ENCODE data around the gene GGNBP2. TPM values are rescaled to one million over a fixed set of nuclear protein-coding genes. Genes with fewer than 3 reads are reported as not detected.
"Not testable (repeated sequence)": the region's sequence is repeated elsewhere in the genome, so short reads cannot be mapped to it uniquely, and the experiment has no call there.

GGNBP2 gene
- total and polyA plus RNA-seq, 3 donors from 2014 or later: 104 to 144 (median 118) TPM

DNA sequence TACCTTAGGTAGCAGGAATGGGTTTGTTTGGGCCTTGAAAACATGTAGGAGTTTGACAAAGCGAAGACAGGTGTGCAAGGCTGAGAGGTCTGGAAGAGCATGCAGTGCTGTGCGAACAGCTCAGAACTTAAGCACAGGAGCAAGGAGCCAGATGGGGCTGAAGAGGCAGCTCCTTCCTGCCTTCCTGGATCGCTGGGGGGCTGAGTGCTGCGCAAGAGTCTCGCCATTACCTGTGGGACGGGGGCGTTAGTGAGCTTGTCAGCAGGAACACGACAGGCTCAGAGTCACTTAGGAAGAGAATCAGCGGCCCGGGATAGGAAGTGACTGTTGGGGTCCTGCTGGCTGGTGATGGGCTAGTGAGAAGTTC lies 56.2 kb downstream of the GGNBP2 start:
- Histone ChIP-seq H3K9me3 (no peaks in the 10 kb centered on the region), H3K27ac (peak overlapping the region; percentile 14 to 75), H3K36me3 (ENCODE audit: low read depth, missing control alignments) (no peaks in the 10 kb centered on the region), H3K27me3 (no peaks in the 10 kb centered on the region), H3K4me3 (peak overlapping the region; percentile 68 to 85), H3K4me1 (peaks cover 17% of the 10 kb centered on the region)
- peak; percentile 25 for DNase-seq
- intact Hi-C loops (cut with DNase I; ENCODE audit: low total_unique reads): no loop called here
- TF ChIP-seq, protein P1, sequence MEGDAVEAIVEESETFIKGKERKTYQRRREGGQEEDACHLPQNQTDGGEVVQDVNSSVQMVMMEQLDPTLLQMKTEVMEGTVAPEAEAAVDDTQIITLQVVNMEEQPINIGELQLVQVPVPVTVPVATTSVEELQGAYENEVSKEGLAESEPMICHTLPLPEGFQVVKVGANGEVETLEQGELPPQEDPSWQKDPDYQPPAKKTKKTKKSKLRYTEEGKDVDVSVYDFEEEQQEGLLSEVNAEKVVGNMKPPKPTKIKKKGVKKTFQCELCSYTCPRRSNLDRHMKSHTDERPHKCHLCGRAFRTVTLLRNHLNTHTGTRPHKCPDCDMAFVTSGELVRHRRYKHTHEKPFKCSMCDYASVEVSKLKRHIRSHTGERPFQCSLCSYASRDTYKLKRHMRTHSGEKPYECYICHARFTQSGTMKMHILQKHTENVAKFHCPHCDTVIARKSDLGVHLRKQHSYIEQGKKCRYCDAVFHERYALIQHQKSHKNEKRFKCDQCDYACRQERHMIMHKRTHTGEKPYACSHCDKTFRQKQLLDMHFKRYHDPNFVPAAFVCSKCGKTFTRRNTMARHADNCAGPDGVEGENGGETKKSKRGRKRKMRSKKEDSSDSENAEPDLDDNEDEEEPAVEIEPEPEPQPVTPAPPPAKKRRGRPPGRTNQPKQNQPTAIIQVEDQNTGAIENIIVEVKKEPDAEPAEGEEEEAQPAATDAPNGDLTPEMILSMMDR (IDR thresholded peaks at IDR 0.05): no peak
- no peak for TF ChIP-seq POLR2A (IDR thresholded peaks at IDR 0.05)
- 3 to 9% methylated on average over 10 of the region's 10 CpGs for WGBS, 2 donors

DNA sequence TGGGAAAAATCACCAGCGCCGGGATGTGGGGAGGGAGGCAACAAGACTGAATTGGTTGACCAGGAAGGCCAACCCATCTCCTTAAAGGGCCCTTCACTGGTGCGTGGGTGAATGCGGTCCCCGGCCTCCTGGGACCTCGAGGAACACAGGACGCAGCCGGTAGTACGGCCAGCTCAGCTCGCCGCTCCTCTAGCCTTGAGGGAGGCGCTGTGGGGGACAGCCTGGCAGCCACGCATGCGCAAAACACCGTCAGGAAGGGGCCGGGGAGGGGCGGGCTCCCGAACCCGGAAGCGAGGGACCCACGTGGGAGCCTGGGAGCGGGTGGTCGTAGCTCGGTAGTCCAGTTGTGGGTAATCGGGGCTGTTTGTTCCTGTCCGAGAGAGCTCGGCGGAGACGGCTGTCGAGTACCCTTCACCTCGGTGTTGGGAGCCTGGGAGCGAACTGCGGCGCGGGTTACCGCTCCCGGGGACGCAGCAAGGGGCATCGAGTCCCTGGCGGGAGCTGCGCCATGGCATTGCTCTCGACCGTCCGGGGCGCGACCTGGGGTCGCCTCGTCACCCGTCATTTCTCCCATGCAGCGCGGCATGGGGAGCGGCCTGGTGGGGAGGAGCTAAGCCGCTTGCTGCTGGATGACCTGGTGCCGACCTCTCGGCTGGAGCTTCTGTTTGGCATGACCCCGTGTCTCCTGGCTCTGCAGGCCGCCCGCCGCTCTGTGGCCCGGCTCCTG lies 56.7 kb downstream of the GGNBP2 start, which contains the start of gene MRM1:
MRM1 (plus strand) TSS at position 281 of the 727 bp plus-strand sequence; CDS start at position 509, 228 bp downstream.
- H3K27ac ChIP-seq: peak within 1 kb of the TSS; percentile 14 to 75
- no peaks in the 10 kb centered on the region for H3K9me3 ChIP-seq
- no peak for TF ChIP-seq POLR2A (IDR thresholded peaks at IDR 0.05)
- TF ChIP-seq, protein P1 (IDR thresholded peaks at IDR 0.05): peak in 1 of 3 experiments; percentile 24
- no peaks in the 10 kb centered on the region for H3K36me3 ChIP-seq (ENCODE audit: low read depth, missing control alignments)
- peaks cover 17% of the 10 kb centered on the region for H3K4me1 ChIP-seq
- 0% methylated on average over 14 to 49 of the region's 60 CpGs for WGBS, 2 donors
- no peaks in the 10 kb centered on the region for H3K27me3 ChIP-seq
- DNase-seq: peak; percentile 96
- intact Hi-C loops (cut with DNase I; ENCODE audit: low total_unique reads): no loop called here
- H3K4me3 ChIP-seq: peak within 1 kb of the TSS; percentile 68 to 85

DNA sequence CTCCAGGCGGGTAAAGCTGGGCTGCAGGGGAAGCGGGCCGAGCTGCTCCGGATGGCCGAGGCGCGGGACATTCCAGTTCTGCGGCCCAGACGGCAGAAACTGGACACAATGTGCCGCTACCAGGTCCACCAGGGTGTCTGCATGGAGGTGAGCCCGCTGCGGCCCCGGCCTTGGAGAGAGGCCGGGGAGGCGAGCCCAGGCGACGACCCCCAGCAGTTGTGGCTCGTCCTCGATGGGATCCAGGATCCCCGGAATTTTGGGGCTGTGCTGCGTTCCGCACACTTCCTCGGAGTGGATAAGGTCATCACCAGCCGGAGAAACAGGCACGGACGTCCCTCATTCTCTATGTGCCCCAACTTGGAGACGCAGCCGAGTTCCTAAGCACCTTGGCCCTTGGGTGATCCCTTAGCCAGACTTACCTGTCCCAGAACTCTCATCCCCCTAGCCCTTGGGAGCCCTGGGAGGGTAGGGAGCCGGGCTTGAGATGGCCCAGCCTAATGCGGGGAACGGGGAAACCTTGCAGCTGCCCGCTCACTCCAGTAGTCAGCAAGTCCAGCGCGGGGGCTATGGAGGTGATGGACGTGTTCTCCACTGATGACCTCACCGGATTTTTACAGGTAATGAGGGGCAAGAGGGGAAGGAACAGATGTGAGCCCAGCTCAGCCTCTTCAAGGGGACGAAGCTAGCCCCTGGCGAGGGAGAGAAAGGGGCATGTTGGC lies 57.5 kb downstream of the GGNBP2 start:
- Histone ChIP-seq H3K36me3 (ENCODE audit: low read depth, missing control alignments) (no peaks in the 10 kb centered on the region), H3K27me3 (no peaks in the 10 kb centered on the region), H3K9me3 (no peaks in the 10 kb centered on the region), H3K4me1 (peaks cover 17% of the 10 kb centered on the region), H3K4me3 (peak overlapping the region; percentile 68 to 85), H3K27ac (no peak overlapping the region)
- intact Hi-C loops (cut with DNase I; ENCODE audit: low total_unique reads): no loop called here
- DNase-seq: no peak
- no peak for TF ChIP-seq POLR2A (IDR thresholded peaks at IDR 0.05)
- TF ChIP-seq, protein P1 (IDR thresholded peaks at IDR 0.05): no peak
- 5 to 6% methylated on average over 15 to 29 of the region's 38 CpGs for WGBS, 2 donors

DNA sequence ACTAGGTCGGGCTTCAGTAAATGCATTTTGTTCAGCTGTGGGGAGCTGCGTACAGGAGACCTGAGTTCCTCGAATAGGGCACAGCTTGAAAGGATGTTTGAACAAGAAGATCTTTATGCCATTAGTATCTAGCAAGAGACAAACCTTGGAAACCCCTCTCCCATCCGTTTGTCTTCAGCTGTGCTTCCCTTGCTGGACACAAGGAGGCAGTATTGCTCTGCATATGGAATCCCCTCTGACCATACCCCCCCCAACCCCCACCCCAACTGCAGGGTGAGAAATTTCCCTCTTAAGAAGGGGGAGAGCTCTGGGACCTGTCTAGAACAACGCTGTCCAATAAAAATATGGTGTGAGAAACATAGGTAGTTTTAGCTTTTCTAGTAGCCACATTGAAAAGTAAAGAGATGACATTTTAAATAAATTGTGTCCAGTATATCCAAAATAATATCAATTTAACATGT lies 58.2 kb downstream of the GGNBP2 start:
- Histone ChIP-seq H3K9me3 (no peaks in the 10 kb centered on the region), H3K4me1 (peaks cover 17% of the 10 kb centered on the region), H3K27ac (no peak overlapping the region), H3K27me3 (no peaks in the 10 kb centered on the region), H3K4me3 (peak overlapping the region in 1 of 2 donors; percentile 68), H3K36me3 (ENCODE audit: low read depth, missing control alignments) (no peaks in the 10 kb centered on the region)
- intact Hi-C loops (cut with DNase I; ENCODE audit: low total_unique reads): no loop called here
- no peak for TF ChIP-seq POLR2A (IDR thresholded peaks at IDR 0.05)
- TF ChIP-seq, protein P1 (IDR thresholded peaks at IDR 0.05): peak in 2 of 3 experiments; percentile 56 to 75
- 13 to 18% methylated on average over 5 of the region's 5 CpGs for WGBS, 2 donors
- DNase-seq: peak; percentile 72

DNA sequence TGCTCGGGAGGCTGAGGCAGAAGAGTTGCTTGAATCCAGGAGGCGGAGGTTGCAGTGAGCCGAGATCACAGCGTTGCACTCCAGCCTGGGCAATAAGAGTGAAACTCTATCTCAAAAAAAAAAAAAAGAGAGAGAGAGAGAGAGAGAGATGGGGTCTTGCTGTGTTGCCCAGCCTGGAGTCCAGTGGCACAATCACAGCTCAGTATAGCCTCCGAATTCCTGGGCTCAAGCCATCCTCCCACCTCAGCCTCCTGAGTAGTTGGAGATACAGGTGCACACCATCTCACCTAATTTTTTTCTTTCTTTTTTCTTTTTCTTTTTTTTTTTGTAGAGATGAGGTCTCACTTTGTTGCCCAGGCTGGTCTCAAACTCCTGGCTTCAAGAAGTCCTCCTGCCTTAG lies 60.3 kb downstream of the GGNBP2 start:
- H3K36me3 ChIP-seq (ENCODE audit: low read depth, missing control alignments); H3K4me3 ChIP-seq; intact Hi-C loops (cut with DNase I; ENCODE audit: low total_unique reads); H3K27me3 ChIP-seq; H3K27ac ChIP-seq; DNase-seq; H3K9me3 ChIP-seq: not testable (repeated sequence)
- 92 to 100% methylated on average over 5 of the region's 5 CpGs for WGBS, 2 donors
- H3K4me1 ChIP-seq: peaks cover 17% of the 10 kb centered on the region
